Amniotic epithelial cell (primary cell): Measurements from ENCODE around the gene DCLK2.

Experiments used
- DNase-seq: peaks from one replicate; pipeline ENCODE4 v3.0.0-alpha.2; 2010; ENCODE audit warnings: low read depth

The DCLK2 gene

DNA sequence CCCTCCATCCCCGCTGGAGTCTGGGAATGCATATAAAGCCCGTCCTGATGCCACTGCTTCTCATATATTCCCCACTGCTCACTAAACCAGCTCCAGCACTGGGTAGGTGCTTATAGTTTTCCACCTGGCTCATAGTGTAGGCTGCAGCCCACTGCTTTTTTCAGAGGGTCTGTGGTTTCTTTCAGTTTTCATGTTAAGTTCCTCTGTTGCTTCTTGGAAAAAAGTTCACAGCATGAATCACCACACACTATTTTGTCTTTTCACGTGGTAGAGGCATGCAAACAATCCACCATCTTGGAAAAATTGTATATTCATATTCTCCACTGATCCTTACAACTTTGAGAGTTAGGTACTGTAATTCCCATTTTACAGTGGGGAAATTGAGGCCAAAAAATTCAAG lies 39.4 kb downstream of the DCLK2 start:
- no peak for DNase-seq

- peak; percentile 16 for DNase-seq
These were observed 41.2 kb downstream of the DCLK2 start for GRCh38 chr4:150119492-150119891.

DNA sequence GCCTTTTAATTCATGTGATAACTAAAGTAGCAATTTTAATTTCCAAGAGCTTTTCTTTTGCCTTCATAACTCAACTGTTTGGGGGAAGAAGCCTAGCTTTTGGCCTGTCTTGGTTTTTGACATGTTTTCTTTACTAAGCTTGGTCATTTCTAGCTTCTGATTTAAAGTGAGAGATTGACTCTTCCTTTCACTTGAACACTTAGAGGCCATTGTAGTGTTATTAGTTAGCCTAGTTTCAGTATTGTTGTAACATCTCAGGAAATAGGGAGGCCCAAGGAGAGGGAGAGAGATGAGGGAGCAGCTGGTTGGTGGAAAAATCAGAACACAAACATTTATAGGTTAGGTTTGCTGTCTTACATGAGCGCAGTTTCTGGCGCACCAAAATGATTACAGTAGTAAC lies 44.8 kb downstream of the DCLK2 start:
- DNase-seq, result no peak

GRCh38 chr4:150123796-150124677 lies 45.8 kb downstream of the DCLK2 start:
- no peak for DNase-seq

DNA sequence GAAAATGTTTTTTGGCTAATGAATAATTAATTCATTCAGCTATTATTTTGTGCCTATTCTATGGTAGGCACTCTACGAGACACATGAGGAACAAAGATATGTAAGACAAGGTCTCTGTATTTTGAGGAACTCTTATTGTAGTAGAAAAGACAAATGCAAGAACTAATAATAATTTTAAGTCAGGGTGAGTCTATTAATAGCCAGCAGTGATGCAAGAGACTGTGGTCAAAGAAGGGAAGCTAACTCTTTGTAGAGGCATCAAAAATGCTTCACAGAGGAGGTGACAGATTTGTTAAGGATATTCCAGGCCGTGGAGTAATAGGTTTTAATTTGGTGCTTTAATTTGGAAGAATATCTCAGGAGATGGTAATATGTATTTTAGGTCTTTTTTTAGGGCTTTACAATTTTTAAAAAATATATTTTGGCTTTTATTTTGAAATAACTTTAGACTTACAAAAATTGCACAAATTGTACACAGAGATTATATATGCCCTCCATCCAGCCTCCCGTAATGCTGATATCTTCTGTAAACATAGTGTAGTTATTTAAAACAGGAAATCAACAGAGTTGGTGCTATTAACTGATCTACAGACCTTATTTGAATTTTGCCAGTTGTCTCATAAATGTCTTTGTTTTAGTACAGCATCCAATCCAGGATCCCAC lies 48.1 kb downstream of the DCLK2 start:
- DNase-seq, result peak; percentile 70

GRCh38 chr4:150126864-150127203 lies 48.6 kb downstream of the DCLK2 start:
- no peak for DNase-seq

- no peak for DNase-seq
These were observed 49.5 kb downstream of the DCLK2 start for GRCh38 chr4:150127757-150128156.

DNA sequence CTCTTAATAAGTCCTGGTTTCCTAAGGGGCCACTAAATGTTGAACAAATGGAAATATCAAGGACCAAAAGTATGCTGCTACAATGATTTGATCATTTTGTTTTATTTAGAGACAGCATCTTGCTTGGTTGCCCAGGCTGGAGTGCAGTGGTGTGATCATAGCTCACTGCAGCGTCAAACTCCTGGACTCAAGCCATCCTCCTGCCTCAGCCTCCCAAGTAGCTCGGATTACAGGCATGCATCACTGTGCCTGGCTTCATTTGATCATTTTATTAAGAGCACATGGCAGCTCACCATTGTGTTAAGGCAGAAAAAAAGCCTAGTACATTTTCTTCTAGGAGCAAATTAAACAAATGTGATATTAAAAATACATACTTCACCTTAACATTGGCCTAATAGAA lies 52.7 kb downstream of the DCLK2 start:
- DNase-seq, result no peak

- no peak for DNase-seq
These were observed 53.5 kb downstream of the DCLK2 start for GRCh38 chr4:150131581-150132228.

- DNase-seq, result no peak
These were observed 55.4 kb downstream of the DCLK2 start for GRCh38 chr4:150133605-150134004.

DNA sequence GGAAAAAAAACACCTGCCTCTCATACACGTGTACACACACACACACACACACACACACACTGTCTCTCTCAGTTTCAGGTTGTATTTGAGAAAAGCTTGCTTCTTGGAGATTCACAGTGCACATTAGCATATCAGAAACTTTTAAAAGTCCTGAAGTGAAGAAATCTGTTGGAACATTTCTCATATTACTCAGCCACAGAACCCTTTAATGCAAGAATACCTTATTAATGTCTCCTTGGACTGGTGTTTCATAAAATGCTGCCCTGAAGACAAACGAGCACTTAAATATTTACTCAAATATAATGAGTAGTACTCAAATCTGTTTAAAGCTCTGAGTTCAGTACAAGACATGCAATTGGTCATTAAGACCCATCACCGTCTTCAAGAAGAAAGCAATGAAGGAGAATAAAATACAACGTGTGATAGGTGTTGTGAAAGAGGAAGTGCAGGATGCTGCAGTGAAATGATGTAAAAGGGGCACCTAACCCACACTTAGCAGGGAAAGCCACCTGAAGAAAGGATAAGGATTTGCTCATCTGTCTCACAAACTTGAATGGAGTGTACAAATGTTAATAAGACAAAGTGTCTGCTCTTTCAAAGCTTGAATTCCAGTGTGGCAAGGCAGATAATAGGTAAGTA lies 57.0 kb downstream of the DCLK2 start:
- DNase-seq, result peak; percentile 70

GRCh38 chr4:150136036-150136435 lies 57.8 kb downstream of the DCLK2 start:
- DNase-seq, result peak; percentile 69

GRCh38 chr4:150136481-150136880 lies 58.2 kb downstream of the DCLK2 start:
- DNase-seq, result peak; percentile 64

- DNase-seq, result no peak
These were observed 61.1 kb downstream of the DCLK2 start for GRCh38 chr4:150139297-150139865.

DNA sequence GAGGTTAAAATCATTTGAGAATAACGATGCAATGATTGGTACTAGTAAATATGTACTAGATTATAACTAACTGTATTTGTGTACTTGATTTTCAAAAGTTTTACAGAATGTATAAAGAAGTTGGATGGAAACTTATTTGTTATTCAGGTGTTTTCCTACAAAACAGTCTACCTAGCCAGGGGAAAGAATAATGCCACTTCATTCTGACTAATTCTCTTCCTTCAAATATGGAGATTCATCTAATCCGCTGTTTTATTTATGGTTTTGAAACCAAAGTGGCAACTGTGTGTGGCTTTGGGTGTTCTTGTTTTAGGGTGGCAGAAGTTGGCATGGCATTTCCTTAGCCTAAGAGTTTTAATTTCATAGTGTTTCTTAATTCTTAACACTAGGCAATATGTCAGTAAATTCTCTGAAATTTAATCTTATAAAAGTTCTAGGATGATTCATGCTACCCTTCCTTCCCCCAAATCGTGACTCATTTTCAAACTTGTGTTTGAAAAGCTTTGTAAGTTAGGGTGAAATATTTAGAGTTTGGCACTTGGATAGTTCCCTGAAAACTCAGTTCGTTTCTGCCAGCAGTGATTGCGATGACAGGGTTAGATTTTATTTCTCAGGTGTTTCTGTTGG lies 62.6 kb downstream of the DCLK2 start:
- peak; percentile 55 for DNase-seq

DNA sequence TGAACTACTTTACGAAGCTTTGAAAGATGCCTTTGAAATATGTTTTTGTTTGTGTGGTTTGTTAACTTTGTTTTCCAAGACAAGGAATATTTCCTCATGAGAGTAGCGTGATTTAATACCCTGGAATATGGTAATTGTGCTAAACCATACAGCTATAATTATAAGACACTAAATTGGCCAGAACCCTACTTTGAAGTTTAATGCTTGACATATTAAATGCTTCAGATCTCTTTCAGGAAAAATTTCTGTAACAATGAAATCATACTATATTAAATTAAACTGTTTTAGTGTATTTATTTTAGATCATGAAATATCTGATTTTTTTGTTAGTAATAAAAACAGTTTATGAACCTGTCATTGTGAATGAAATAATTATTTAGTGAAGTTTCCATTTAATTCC lies 63.5 kb downstream of the DCLK2 start:
- DNase-seq, result no peak

- no peak for DNase-seq
These were observed 64.6 kb downstream of the DCLK2 start for GRCh38 chr4:150142831-150143230.

- DNase-seq, result no peak
These were observed 67.1 kb downstream of the DCLK2 start for GRCh38 chr4:150145090-150145945.

GRCh38 chr4:150145946-150146340 lies 67.7 kb downstream of the DCLK2 start:
- no peak for DNase-seq

DNA sequence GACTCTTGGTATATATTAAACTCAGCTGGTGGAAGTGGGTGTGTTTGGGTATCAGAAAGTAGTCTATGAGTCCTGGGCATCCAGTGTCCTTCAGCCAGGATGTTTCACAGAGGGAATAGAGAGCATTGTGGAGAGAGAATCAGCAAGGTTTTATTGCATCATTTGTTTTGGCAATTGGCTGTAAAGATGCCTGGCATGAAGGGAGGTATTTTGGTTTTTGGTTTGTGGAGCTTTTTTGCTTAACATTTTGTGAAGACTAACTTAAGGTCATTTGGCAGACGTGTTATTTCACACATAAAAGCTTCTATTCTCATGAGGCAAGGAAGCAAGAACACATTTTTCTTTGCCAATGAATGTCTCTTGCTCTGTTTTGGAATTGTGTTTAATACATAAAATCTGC lies 71.1 kb downstream of the DCLK2 start:
- DNase-seq, result no peak

GRCh38 chr4:150150629-150151062 lies 72.4 kb downstream of the DCLK2 start:
- no peak for DNase-seq
